NT2/D1 (cell line): ENCODE measurements around the gene CA9.

Experiments
- SUZ12 ChIP-seq: IDR thresholded peaks from 2 replicates; pipeline ENCODE4 v1.6.1; 2011; ENCODE audit not compliant: insufficient read length, insufficient read depth; ENCODE audit errors: extremely low read depth
- ZNF274 ChIP-seq: IDR thresholded peaks from 2 replicates; pipeline ENCODE4 v1.6.1; 2011; ENCODE audit warnings: mild to moderate bottlenecking, low read depth, low read length

- TF ChIP-seq ZNF274, result no peak
- no peak for TF ChIP-seq SUZ12
Measured at GRCh38 chr9:35660966-35661415, 12.7 kb upstream of the CA9 start.
